H1 (cell line): ENCODE results near the gene APOBEC3H. TPM values are rescaled to one million over a fixed set of nuclear protein-coding genes. Genes with fewer than 3 reads are reported as not detected.

ENCODE experiments used
- CHD7 ChIP-seq: fragments of 300-600 bp; sonication (generic); IDR thresholded peaks from 2 replicates; pipeline ENCODE4 v1.7.1; 2012; ENCODE audit warnings: low read length, moderate library complexity, mild to moderate bottlenecking, inconsistent platforms; ENCODE audit not compliant: insufficient replicate concordance
- JUN ChIP-seq: IDR thresholded peaks from 2 replicates; pipeline ENCODE4 v1.6.1; 2011; ENCODE audit warnings: low read depth, mild to moderate bottlenecking, improper control_type of control experiment, low read length
- POLR2AphosphoS5 ChIP-seq: IDR thresholded peaks from 2 replicates; pipeline ENCODE4 v1.6.1; 2011; ENCODE audit warnings: low read depth, low read length
- RFX5 ChIP-seq: IDR thresholded peaks from 2 replicates; pipeline ENCODE4 v1.6.1; 2011; ENCODE audit warnings: low read depth, low read length, improper control_type of control experiment, borderline replicate concordance
- YY1 ChIP-seq: IDR thresholded peaks from 2 replicates; pipeline ENCODE4 v1.6.1; 2011; ENCODE audit warnings: low read depth, mild to moderate bottlenecking, low read length
- polyA plus RNA-seq, 7 experiments: library from polyadenylated mRNA; depleted of rRNA in 3 of 7; stranded (reverse) in 5 of 7; unstranded in 2 of 7; fragments of >200 nt in 5 of 7; fragments of 200-250 nt in 2 of 7; gene quantifications; 1 replicate in 5 of 7; 2 replicates in 1 of 7; 4 replicates in 1 of 7; pipeline versions ENCODE4 v1.2.1 to v1.2.3, GENCODE V29; 2011 to 2013; ENCODE audit warnings: missing spikeins in 2 of 7, mixed read lengths in 2 of 7
- total RNA-seq: library from RNA; stranded (reverse); fragmentation: NEBNext Ultra II Directional; extraction: Animal tissue kit (Norgen Biotek cat#: 25700); gene quantifications from 2 replicates; pipeline ENCODE4 v1.2.1, GENCODE V29; 2021

The APOBEC3H gene
- total and polyA plus RNA-seq, 2 of the 8 experiments (the other 6 are each of a cell fraction or from before 2014, with no cell fraction given), result 0.47 to 0.56 TPM

- TF ChIP-seq CHD7 (no peak), POLR2AphosphoS5 (no peak), JUN (no peak), RFX5 (no peak), YY1 (no peak)
These were observed 28.6 kb downstream of the APOBEC3H start (continued) for GRCh38 chr22:39125622-39126021.
